ENCODE measurements around the gene ARHGEF10L.

Gene ARHGEF10L

DNA sequence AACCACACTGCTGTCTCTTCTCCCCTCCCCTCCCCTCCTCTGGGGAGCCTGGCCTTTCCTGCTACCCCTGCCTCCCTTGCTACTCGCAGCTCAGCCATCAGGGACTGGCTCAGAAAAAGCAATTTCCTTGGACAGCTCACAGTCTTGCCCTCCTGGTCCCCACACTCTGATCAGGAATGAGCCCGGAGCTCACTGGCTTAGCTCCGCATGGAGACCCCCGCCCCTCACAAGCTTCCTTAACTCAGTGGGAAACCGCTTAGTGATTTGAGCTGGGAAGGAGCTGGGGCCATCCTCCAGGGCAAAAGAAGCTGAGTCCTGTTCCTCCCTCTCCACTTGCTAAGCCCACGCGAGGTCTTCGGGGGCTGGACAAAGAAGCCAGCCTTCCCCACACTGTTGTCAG is 145.3 kb downstream of the ARHGEF10L start:
- DNase-seq = no peak

- DNase-seq = no peak
These were observed 146.8 kb downstream of the ARHGEF10L start for GRCh38 chr1:17686258-17686657.

DNA sequence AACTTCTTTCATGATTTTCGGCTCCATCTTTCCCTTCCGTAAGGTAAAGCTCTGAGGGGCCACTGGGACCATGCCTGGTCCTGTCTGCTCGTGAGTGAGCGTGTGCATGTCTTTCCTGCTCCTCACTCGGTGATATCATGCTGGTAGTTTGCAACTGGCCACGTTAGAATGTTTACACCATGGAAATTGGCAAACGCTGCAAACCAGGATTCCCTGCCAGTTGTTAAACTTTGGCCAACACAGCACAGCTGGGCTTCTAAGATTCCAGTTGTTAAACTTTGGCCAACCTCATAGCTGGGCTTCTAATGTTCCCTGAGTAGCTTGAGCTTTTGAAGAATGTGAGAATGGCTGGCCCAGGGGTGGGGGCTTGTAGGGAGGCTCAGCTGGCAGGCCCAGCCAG is 147.6 kb downstream of the ARHGEF10L start:
- DNase-seq = peak; percentile 68

GRCh38 chr1:17688217-17688810 is 148.8 kb downstream of the ARHGEF10L start:
- DNase-seq = no peak

DNA sequence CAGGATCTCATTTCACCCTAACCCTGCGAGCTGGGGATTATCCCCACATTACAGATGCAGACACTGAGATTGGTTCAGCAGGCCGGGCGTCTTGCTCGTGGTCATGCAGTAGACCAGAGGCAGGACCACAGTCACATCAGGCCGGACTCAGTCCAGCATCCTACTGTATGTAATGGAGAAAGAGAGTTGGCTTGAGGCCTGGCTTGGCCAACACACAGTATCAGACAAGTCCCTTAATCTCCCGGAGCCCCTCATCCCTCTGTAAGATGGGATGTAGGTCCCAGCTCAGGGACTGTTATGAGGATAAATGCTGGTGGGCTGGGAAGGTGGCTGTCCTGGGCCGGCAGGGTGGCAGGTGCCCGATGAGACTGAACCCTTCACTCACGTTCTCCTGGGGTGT is 149.5 kb downstream of the ARHGEF10L start:
- DNase-seq = peak; percentile 46

GRCh38 chr1:17690906-17691634 is 151.6 kb downstream of the ARHGEF10L start:
- no peak for DNase-seq

- no peak for DNase-seq
These were observed 153.1 kb downstream of the ARHGEF10L start for GRCh38 chr1:17692645-17693044.

- peak; percentile 71 for DNase-seq
These were observed 157.2 kb downstream of the ARHGEF10L start for GRCh38 chr1:17696417-17697301.

GRCh38 chr1:17697458-17697857 is 158.0 kb downstream of the ARHGEF10L start:
- DNase-seq = no peak

DNA sequence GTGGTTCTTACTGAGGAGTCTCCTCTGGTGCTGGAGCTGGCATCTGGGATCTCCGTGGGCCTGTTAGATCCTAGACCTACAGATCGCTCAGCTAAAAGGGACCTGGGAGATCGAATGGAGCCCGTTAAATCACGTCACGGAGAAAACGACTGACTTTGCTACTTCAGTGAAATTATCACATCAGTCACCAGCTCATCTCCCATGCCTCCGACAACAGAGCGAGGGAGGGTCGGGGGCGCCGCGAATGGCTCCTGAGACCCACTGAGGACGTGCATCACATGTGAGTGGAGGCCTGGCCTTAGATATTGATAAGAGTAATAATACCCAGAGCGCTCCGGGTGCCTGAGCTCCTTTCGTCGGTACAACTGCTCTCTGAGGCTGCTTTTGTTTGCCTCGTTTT is 160.1 kb downstream of the ARHGEF10L start:
- no peak for DNase-seq

- DNase-seq = no peak
These were observed 161.7 kb downstream of the ARHGEF10L start for GRCh38 chr1:17700945-17701810.

- DNase-seq = no peak
These were observed 164.7 kb downstream of the ARHGEF10L start for GRCh38 chr1:17704176-17704575.

DNA sequence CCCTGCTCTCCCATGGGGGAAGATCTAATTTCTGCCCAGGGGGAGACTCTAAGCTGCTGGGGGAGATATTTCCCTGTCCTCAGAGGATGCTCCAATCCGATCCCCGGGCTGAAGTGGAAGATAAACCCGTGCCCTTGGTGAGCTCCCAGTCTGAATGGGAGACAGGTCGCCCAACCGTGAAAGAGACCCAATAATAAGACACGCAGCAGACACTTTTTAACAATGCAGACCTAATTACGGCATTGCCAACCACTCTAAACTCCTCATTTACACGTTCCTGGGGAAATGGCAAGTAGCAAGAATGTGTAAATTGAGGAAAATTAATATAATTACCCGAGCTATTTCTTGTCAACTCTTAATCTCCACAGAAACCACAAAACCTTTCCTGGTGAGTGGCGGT is 166.9 kb downstream of the ARHGEF10L start:
- DNase-seq = no peak

GRCh38 chr1:17709981-17710380 is 170.5 kb downstream of the ARHGEF10L start:
- DNase-seq = no peak

GRCh38 chr1:17710889-17711576 is 171.5 kb downstream of the ARHGEF10L start:
- DNase-seq = no peak

DNA sequence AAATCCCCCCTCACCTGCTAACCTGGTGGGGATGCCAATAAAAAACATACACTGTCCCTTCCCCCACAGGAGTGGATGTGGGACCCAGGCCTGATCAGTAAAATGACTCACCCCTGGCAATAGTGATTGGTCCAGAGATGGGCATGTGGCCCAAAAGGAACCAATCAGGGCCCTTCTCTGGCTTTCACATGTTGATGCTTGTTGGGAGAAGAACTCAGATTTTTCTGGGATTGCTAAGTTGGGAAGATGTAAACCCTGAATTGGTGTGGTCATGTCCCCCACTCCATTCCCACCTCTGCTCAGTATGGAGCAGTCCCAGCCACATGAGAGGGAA is 172.0 kb downstream of the ARHGEF10L start:
- no peak for DNase-seq

- no peak for DNase-seq
These were observed 172.4 kb downstream of the ARHGEF10L start for GRCh38 chr1:17711941-17712340.

GRCh38 chr1:17713993-17714392 is 174.5 kb downstream of the ARHGEF10L start:
- DNase-seq = no peak

GRCh38 chr1:17717594-17718535 is 178.4 kb downstream of the ARHGEF10L start:
- no peak for DNase-seq

DNA sequence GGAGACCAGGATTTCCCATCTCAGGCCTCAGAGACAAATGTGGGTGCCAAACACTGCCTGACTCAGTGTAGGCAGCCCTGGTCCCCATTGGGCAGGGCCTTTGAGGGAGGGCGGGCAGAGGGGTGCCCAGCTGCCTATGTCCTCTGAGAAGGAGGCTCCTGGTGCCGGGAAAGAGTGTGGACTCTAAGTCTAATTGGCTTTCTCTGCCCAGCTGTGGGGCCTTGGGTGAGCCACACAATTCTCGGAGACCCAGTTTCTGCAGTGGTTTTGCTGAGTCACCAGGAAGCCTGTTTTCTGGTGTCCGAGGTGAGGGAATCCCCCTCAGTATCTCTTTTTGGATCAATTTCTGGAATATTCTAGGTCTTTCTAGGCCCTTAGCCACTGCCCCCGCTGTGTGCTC is 180.4 kb downstream of the ARHGEF10L start:
- no peak for DNase-seq

- no peak for DNase-seq
These were observed 181.9 kb downstream of the ARHGEF10L start for GRCh38 chr1:17721444-17721843.
